Thoracic aorta (tissue), 2 donors: ENCODE measurements around the gene APOBEC2. TPM values are rescaled to one million over a fixed set of nuclear protein-coding genes. Genes with fewer than 3 reads are reported as not detected.
A peak's percentile ranks its signal among the peaks of the same experiment; 100 is the strongest.

Source experiments
- ATAC-seq: fragments of 150-250 bp; one replicate; pipeline ENCODE4 v1.8.0; 2017; ENCODE audit warnings: low read depth; ENCODE audit not compliant: insufficient number of reproducible peaks, low FRiP score
- DNase-seq: peaks from one replicate; pipeline ENCODE4 v3.0.0-alpha.2; 2020; ENCODE audit warnings: low spot score
- H3K27ac ChIP-seq, 2 donors: fragments of 200-600 bp; sonication (generic); 1 replicate in 1 of 2; 2 replicates in 1 of 2; pipeline ENCODE4 v1.5.1; 2016; ENCODE audit warnings: mild to moderate bottlenecking in 2 of 2, moderate library complexity in 2 of 2
- H3K27me3 ChIP-seq: fragments of 200-600 bp; sonication (generic); replicated peaks from 2 replicates; pipeline ENCODE4 v1.6.0; 2016; ENCODE audit warnings: mild to moderate bottlenecking; ENCODE audit not compliant: insufficient read depth
- H3K36me3 ChIP-seq: fragments of 200-600 bp; sonication (generic); one replicate; pipeline ENCODE4 v1.5.1; 2016
- H3K4me1 ChIP-seq, 2 donors: fragments of 200-600 bp; sonication (generic); 1 replicate in 1 of 2; 2 replicates in 1 of 2; pipeline versions ENCODE4 v1.5.1 to v1.6.0; 2016; ENCODE audit warnings: low read depth in 2 of 2, mild to moderate bottlenecking in 1 of 2; ENCODE audit not compliant: control insufficient read depth in 1 of 2
- H3K4me3 ChIP-seq: fragments of 200-600 bp; sonication (generic); 2 replicates; pipeline ENCODE4 v1.5.1; 2016; ENCODE audit warnings: mild to moderate bottlenecking
- H3K9me3 ChIP-seq: fragments of 200-600 bp; sonication (generic); 2 replicates; pipeline ENCODE4 v1.5.1; 2016
- CTCF ChIP-seq: fragments of 200-600 bp; sonication (generic); IDR thresholded peaks from one replicate; pipeline ENCODE4 v1.5.1; 2019; ENCODE audit warnings: antibody characterized with exemption
- total RNA-seq, 2 donors: library from RNA; depleted of rRNA; stranded (reverse); fragments of >200 nt; gene quantifications; one replicate each; pipeline versions ENCODE4 v1.1.0 to v1.2.3, GENCODE V29; 2016

The APOBEC2 gene
- total RNA-seq, 2 donors from 2014 or later, result not detected

DNA sequence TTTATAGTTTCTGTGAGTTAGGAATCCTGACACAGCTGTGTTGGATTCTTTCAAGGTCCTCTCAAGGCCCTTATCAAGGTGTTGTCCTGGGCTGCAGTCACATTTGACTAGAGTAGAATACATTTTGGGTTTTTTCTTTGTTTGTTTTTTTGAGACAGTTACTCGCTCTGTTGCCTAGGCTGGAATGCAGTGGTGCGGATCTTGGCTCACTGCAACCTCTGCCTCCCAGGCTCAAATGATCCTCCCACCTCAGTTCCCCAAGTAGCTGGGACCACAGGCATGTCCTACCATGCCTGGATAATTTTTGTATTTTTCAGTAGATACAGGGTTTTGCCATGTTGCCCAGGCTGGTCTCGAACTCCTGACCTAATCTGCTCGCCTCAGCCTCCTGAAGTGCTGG, 35.4 kb downstream of the APOBEC2 start:
- Histone ChIP-seq H3K27ac (no peak overlapping the region), H3K9me3 (no peaks in the 10 kb centered on the region), H3K4me1 (peaks cover 0 to 10% of the 10 kb centered on the region in 2 donors), H3K4me3 (no peak overlapping the region), H3K27me3 (no peaks in the 10 kb centered on the region), H3K36me3 (peaks cover 23% of the 10 kb centered on the region)
- DNase-seq (no peak), ATAC-seq (no peak)
- no peak for TF ChIP-seq CTCF

DNA sequence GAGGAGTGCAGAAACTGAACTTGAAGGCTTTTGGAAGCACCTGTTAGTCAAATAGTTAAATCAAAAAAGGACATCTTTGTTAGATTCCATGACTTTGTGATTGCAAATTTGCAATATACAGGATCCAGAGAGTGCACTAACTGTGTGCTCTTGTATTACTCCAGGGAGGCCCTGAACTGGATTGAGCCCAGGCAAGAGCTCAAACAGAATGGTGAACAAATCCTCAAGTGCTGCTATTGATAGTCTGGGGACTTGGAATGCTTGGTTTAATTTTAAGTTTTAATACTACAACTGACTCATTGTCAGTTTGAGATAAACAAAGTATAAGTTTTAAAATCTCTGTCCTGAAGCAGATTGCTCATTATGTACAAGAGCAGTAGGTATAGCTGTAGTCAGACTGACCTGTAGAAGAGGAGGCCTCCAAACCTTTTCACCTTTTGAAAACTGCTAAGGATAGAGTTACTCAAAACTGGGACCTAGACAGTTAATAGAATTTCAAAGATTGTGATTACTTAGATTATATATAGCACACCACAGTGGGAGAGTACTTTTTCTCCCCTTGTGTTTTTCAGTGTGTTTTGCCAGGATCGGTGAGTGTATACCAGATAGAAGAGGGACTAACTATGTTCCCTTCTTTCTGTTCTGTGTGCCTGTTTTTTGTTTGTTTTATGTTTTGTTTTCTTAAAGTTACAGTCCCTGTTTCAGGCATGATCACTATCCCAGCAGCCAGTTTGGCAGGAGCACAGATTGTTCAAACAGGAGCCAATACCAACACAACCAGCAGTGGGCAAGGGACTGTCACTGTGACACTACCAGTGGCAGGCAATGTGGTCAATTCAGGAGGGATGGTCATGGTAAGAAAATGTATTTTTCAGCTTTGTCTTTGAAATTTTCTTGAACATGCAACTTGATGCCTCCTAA, 38.1 kb downstream of the APOBEC2 start:
- peaks cover 36% of the 10 kb centered on the region for H3K36me3 ChIP-seq

DNA sequence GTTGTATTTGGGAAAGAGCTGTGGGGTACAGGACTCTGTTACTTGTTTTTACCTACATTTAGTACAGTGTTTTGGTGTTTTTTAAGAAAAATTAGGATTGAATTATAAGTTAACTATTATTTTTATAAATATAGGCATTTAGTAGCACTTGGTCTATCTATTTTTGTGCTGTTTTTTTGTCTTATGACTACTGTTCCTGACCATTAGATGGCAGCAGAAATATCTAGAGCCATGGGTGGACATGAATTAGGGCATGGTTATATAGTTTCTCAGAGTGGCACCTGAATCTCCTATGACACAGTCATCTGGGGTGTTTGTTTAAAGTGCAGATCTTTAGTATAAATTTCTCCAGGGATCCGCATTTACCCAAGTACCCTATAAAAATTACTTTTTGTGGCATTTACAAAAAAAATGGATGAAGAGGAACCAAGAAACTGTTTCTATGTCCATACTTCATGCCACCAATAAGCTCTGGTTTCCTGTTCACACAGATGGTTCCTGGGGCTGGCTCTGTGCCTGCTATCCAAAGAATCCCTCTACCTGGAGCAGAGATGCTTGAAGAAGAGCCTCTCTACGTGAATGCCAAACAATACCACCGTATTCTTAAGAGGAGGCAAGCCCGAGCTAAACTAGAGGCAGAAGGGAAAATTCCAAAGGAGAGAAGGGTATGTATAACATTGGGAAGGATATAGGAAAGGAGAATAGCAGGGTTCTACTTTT, 39.6 kb downstream of the APOBEC2 start:
- Histone ChIP-seq H3K27me3 (no peaks in the 10 kb centered on the region), H3K4me1 (peaks cover 0 to 12% of the 10 kb centered on the region in 2 donors), H3K4me3 (no peak overlapping the region), H3K9me3 (no peaks in the 10 kb centered on the region), H3K36me3 (peaks cover 39% of the 10 kb centered on the region), H3K27ac (no peak overlapping the region)
- ATAC-seq (no peak), DNase-seq (no peak)
- no peak for TF ChIP-seq CTCF

More for the DNA sequence above, 38.1 kb downstream of the APOBEC2 start:
- DNase-seq, result no peak
- ATAC-seq, result no peak
- Histone ChIP-seq H3K4me3 (no peak overlapping the region), H3K4me1 (peaks cover 0 to 10% of the 10 kb centered on the region in 2 donors), H3K27me3 (no peaks in the 10 kb centered on the region), H3K27ac (no peak overlapping the region), H3K9me3 (no peaks in the 10 kb centered on the region)
- TF ChIP-seq CTCF, result no peak

DNA sequence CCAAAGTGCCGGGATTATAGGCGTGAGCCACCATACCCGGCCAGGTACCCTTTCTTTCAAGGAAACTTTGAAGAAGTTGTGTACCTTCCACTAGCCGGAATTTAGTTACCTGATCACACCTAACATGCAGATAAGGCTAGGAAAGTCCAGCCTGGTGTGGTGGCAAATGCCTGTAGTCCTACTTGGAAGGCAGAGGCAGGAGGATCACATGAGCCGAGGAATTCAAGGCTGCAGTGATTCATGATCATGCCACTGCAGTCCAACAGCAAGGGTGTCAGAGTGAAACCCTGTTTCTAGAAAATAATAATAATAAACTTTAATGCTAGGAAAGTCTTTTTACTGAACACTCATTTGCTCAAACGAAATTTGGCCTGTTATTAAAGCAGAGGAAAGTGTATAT, 40.7 kb downstream of the APOBEC2 start:
- no peak for TF ChIP-seq CTCF
- Histone ChIP-seq H3K27ac (no peak overlapping the region), H3K27me3 (no peaks in the 10 kb centered on the region), H3K9me3 (no peaks in the 10 kb centered on the region), H3K4me3 (no peak overlapping the region), H3K4me1 (peaks cover 0 to 24% of the 10 kb centered on the region in 2 donors), H3K36me3 (peaks cover 39% of the 10 kb centered on the region)
- ATAC-seq, result no peak
- no peak for DNase-seq

DNA sequence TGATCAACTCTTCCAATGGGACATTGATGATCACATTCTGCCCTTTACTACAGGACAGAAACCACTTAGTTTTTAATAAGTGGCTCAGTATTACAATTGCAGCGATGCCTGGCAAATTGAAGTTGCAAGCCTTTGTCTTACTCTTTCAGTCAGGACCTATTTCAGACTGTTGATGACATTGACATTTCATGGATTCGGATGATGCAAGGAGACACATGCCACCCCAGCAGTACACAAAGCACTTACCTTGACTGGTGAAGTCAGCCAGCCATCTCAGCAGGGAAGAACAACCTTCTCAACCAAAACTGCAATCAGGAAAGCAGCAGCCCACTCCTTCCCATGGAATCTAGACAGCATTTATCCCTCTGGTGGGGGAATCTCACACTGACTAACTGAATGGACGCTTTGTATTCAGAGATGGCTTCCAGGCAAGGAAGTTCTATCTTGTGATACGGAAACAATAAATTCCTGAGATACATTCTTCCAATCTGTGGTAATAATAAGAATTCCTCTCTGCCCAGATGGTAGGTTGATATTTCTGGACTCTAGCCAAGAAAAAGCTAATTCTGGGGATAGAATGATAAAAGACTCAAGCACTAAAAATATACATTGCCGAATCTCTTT, 44.6 kb downstream of the APOBEC2 start:
- DNase-seq (no peak), ATAC-seq (no peak)
- Histone ChIP-seq H3K4me3 (no peak overlapping the region), H3K27me3 (no peaks in the 10 kb centered on the region), H3K4me1 (peaks cover 0 to 22% of the 10 kb centered on the region in 2 donors), H3K9me3 (no peaks in the 10 kb centered on the region), H3K27ac (peak overlapping the region; percentile 22 to 29), H3K36me3 (peaks cover 28% of the 10 kb centered on the region)
- no peak for TF ChIP-seq CTCF
